NB4 (cell line): Measurements from ENCODE around the gene FBXO7.
"Not testable (repeated sequence)": the region's sequence is repeated elsewhere in the genome, so short reads cannot be mapped to it uniquely, and the experiment has no call there.

ENCODE experiments used
- DNase-seq: peaks from one replicate; pipeline ENCODE4 v3.0.0; 2010; ENCODE audit warnings: low read depth
- H3K4me3 ChIP-seq: one replicate; pipeline ENCODE4 v1.5.1; 2011; ENCODE audit warnings: mild to moderate bottlenecking, low read depth, low read length, moderate library complexity
- CTCF ChIP-seq: IDR thresholded peaks from one replicate; pipeline ENCODE4 v1.5.1; 2012; ENCODE audit warnings: low read depth, low read length
- MAX ChIP-seq: IDR thresholded peaks from 2 replicates; pipeline ENCODE4 v1.6.1; 2011; ENCODE audit warnings: low read depth, low read length
- MYC ChIP-seq: IDR thresholded peaks from 2 replicates; pipeline ENCODE4 v1.6.1; 2011; ENCODE audit warnings: low read depth, low read length
- POLR2A ChIP-seq: IDR thresholded peaks from 2 replicates; pipeline ENCODE4 v1.6.1; 2011; ENCODE audit warnings: mild to moderate bottlenecking; ENCODE audit not compliant: insufficient read length; ENCODE audit errors: extremely low read depth

Gene FBXO7

GRCh38 chr22:32473388-32473952, 1.1 kb upstream of the FBXO7 start:
- H3K4me3 ChIP-seq = no peak overlapping the region
- DNase-seq = peak; percentile 77
- TF ChIP-seq MYC (no peak), CTCF (peak; percentile 31)

GRCh38 chr22:32475468-32476010, 928 bp downstream of the FBXO7 start:
- peak overlapping the region; percentile 96 for H3K4me3 ChIP-seq
- TF ChIP-seq CTCF (no peak), MAX (no peak), POLR2A (no peak), MYC (no peak)
- DNase-seq = peak; percentile 67

- no peak for TF ChIP-seq MYC
- TF ChIP-seq MAX = no peak
- H3K4me3 ChIP-seq = peak overlapping the region; percentile 96
- DNase-seq = no peak
Observed at GRCh38 chr22:32476281-32477195, 1.9 kb downstream of the FBXO7 start.

- TF ChIP-seq MYC (no peak), CTCF (no peak), POLR2A (no peak)
- peak overlapping the region; percentile 6 for H3K4me3 ChIP-seq
Observed at GRCh38 chr22:32477596-32477995, 3.0 kb downstream of the FBXO7 start.

GRCh38 chr22:32478552-32478951, 3.9 kb downstream of the FBXO7 start:
- not testable (repeated sequence) for DNase-seq

More at GRCh38 chr22:32477596-32477995, 3.0 kb downstream of the FBXO7 start:
- DNase-seq = no peak

GRCh38 chr22:32478994-32479393, 4.4 kb downstream of the FBXO7 start:
- DNase-seq = no peak

More at GRCh38 chr22:32478552-32478951, 3.9 kb downstream of the FBXO7 start:
- not testable (repeated sequence) for H3K4me3 ChIP-seq

GRCh38 chr22:32480238-32480637, 5.6 kb downstream of the FBXO7 start:
- no peak for DNase-seq
- TF ChIP-seq CTCF = no peak
- no peak for TF ChIP-seq MAX
- no peak for TF ChIP-seq POLR2A
- TF ChIP-seq MYC = no peak
- H3K4me3 ChIP-seq = no peak overlapping the region

More at GRCh38 chr22:32478994-32479393, 4.4 kb downstream of the FBXO7 start:
- no peak for TF ChIP-seq MYC
- no peak for TF ChIP-seq POLR2A
- H3K4me3 ChIP-seq = no peak overlapping the region
